C4-2B (cell line): ENCODE measurements around the gene GNG8.

Experiments used
- CTCF ChIP-seq: fragments of 450-650 bp; conservative IDR thresholded peaks from 2 replicates; pipeline ENCODE4 v1.5.1; 2017; ENCODE audit warnings: mild to moderate bottlenecking
- ZFX ChIP-seq: fragments of 450-650 bp; IDR thresholded peaks from 2 replicates; pipeline ENCODE4 v1.6.1; 2017

- TF ChIP-seq CTCF: no peak
- no peak for TF ChIP-seq ZFX
Measured at GRCh38 chr19:46661020-46661731, 25.2 kb upstream of the GNG8 start, which contains the start of gene DACT3.
